AG09319 (cell line): ENCODE results near the gene OLFML2A.

ENCODE experiments used
- DNase-seq: peaks from one replicate; pipeline ENCODE4 v3.0.0-alpha.2; 2010; ENCODE audit warnings: low read depth; ENCODE audit errors: extremely low read depth
- CTCF ChIP-seq: IDR thresholded peaks from 2 replicates; pipeline ENCODE4 v1.5.1; 2011; ENCODE audit warnings: low read depth, mild to moderate bottlenecking, inconsistent platforms, low read length, moderate library complexity

OLFML2A gene

GRCh38 chr9:124853605-124854143 lies 76.7 kb downstream of the OLFML2A start:
- TF ChIP-seq CTCF, result no peak
- no peak for DNase-seq

GRCh38 chr9:124854161-124854560 lies 77.2 kb downstream of the OLFML2A start:
- no peak for DNase-seq
- TF ChIP-seq CTCF, result no peak

GRCh38 chr9:124854822-124855221 lies 77.9 kb downstream of the OLFML2A start:
- no peak for DNase-seq
- TF ChIP-seq CTCF, result no peak

- DNase-seq, result no peak
- TF ChIP-seq CTCF, result no peak
Observed at GRCh38 chr9:124855566-124855943, 78.6 kb downstream of the OLFML2A start.

- DNase-seq, result no peak
Observed at GRCh38 chr9:124855944-124856765, 79.2 kb downstream of the OLFML2A start.

GRCh38 chr9:124857533-124858162 lies 80.7 kb downstream of the OLFML2A start:
- TF ChIP-seq CTCF, result no peak
- DNase-seq, result no peak

More at GRCh38 chr9:124855944-124856765, 79.2 kb downstream of the OLFML2A start:
- peak; percentile 34 for TF ChIP-seq CTCF
